K562 (cell line): Measurements from ENCODE around the gene ARHGEF7. TPM values are rescaled to one million over a fixed set of nuclear protein-coding genes. Genes with fewer than 3 reads are reported as not detected.
A peak's percentile ranks its signal among the peaks of the same experiment; 100 is the strongest.
"Not testable (repeated sequence)": the region's sequence is repeated elsewhere in the genome, so short reads cannot be mapped to it uniquely, and the experiment has no call there.

Source experiments
- ATAC-seq: fragments of 200-7000 bp; cut with Tn5 transposase; 3 replicates; pipeline ENCODE4 v1.9.1; 2020; ENCODE audit warnings: moderate library complexity
- BruUV-seq: library from RNA; stranded (reverse); fragments of 400-500 nt; replicated peaks from 2 replicates; lab custom pipeline; 2021; lab: Mats Ljungman, UMichigan
- CTCF ChIA-PET: fragments of 300-600 bp; formaldehyde crosslinking; extraction: SDS; loops from one replicate; lab custom pipeline; 2021; ENCODE audit warnings: low intra/inter-chr PET ratio; lab: Yijun Ruan, JAX
- POLR2A ChIA-PET: fragments of 300-600, 350-650 bp; sonication (Branson Sonifier 250); formaldehyde crosslinking; extraction: SDS; loops from one replicate; lab custom pipeline; 2021; ENCODE audit warnings: antibody characterized with exemption, inconsistent platforms; lab: Yijun Ruan, JAX
- DNase-seq, 4 experiments: peaks; one replicate each; pipeline versions ENCODE4 v3.0.0 to v3.0.0-alpha.2; 2011 to 2018; ENCODE audit warnings: low spot score in 3 of 4, mixed read lengths in 3 of 4; ENCODE audit errors: extremely low read depth in 1 of 4
- FAIRE-seq: peaks from 2 replicates; lab custom pipeline; 2011; peaks lifted over from hg19 to GRCh38; lab: Jason Lieb, UNC
- H2AFZ ChIP-seq: 2 replicates; pipeline ENCODE4 v1.6.0; 2011; ENCODE audit warnings: low read depth, low read length, control low read depth, inconsistent platforms
- H3K27ac ChIP-seq: fragments of 200-600 bp; 3 replicates; pipeline ENCODE4 v1.8.0; 2011; ENCODE audit warnings: low read depth, mild to moderate bottlenecking, control low read depth, inconsistent platforms, low read length, moderate library complexity, mixed read lengths; ENCODE audit errors: extremely low read depth
- H3K27me3 ChIP-seq, 2 experiments: fragments of 300-600 bp in 1 of 2; 2 replicates in 1 of 2; 3 replicates in 1 of 2; pipeline versions ENCODE4 v1.6.0 to v1.8.0; 2011; ENCODE audit warnings: inconsistent platforms in 2 of 2, low read length in 2 of 2, mild to moderate bottlenecking in 1 of 2, mixed read lengths in 1 of 2, moderate library complexity in 1 of 2; ENCODE audit not compliant: control insufficient read depth in 2 of 2, insufficient read depth in 2 of 2
- H3K36me3 ChIP-seq: fragments of 300-600 bp; 3 replicates; pipeline ENCODE4 v1.8.0; 2011; ENCODE audit warnings: mild to moderate bottlenecking, low read length, inconsistent platforms; ENCODE audit not compliant: control insufficient read depth, insufficient read depth
- H3K4me1 ChIP-seq, 2 experiments: fragments of 200-600 bp in 1 of 2; replicated peaks in 1 of 2; 2 replicates in 1 of 2; 3 replicates in 1 of 2; pipeline versions ENCODE4 v1.5.1 to v1.8.0; 2011; ENCODE audit warnings: inconsistent platforms in 2 of 2, low read length in 2 of 2, mild to moderate bottlenecking in 1 of 2, mixed read lengths in 1 of 2, moderate library complexity in 1 of 2; ENCODE audit not compliant: control insufficient read depth in 2 of 2, insufficient read depth in 2 of 2
- H3K4me2 ChIP-seq: 2 replicates; pipeline ENCODE4 v1.6.1; 2011; ENCODE audit warnings: low read length, control low read depth, inconsistent platforms, mixed read lengths; ENCODE audit not compliant: insufficient read depth
- H3K4me3 ChIP-seq: fragments of 200-600 bp; sonication (generic), shearing (Covaris generic); 2 replicates; pipeline ENCODE4 v1.5.1; 2016; ENCODE audit warnings: control low read depth, inconsistent platforms
- H3K79me2 ChIP-seq: fragments of 200-600 bp; 3 replicates; pipeline ENCODE4 v1.8.0; 2011; ENCODE audit warnings: low read length, inconsistent platforms; ENCODE audit not compliant: control insufficient read depth, insufficient read depth
- H3K9ac ChIP-seq, 2 experiments: 2 replicates each; pipeline versions ENCODE4 v1.6.0 to v1.6.1; 2011; ENCODE audit warnings: low read depth in 2 of 2, low read length in 2 of 2, control low read depth in 1 of 2, inconsistent platforms in 1 of 2, mild to moderate bottlenecking in 1 of 2, mixed read lengths in 1 of 2; ENCODE audit not compliant: insufficient read depth in 1 of 2
- H3K9me1 ChIP-seq: one replicate; pipeline ENCODE4 v1.6.0; 2011; ENCODE audit warnings: inconsistent platforms, mild to moderate bottlenecking, low read length, moderate library complexity; ENCODE audit not compliant: control insufficient read depth, insufficient read depth
- H3K9me3 ChIP-seq: replicated peaks from 2 replicates; pipeline ENCODE4 v1.5.1; 2011; ENCODE audit warnings: low read depth, low read length, inconsistent platforms; ENCODE audit not compliant: control insufficient read depth, insufficient read depth
- H4K20me1 ChIP-seq: replicated peaks from 2 replicates; pipeline ENCODE4 v1.6.1; 2011; ENCODE audit warnings: low read length, inconsistent platforms, mixed read lengths; ENCODE audit not compliant: control insufficient read depth, insufficient read depth
- ASH1L ChIP-seq: fragments of 450-650 bp; IDR thresholded peaks from 2 replicates; pipeline ENCODE4 v1.6.1; 2018; ENCODE audit warnings: borderline replicate concordance, mild to moderate bottlenecking, low read depth; ENCODE audit not compliant: partially characterized antibody
- NFYB ChIP-seq: IDR thresholded peaks from 2 replicates; pipeline ENCODE4 v1.6.1; 2011; ENCODE audit warnings: mild to moderate bottlenecking, moderate library complexity; ENCODE audit not compliant: insufficient read length; ENCODE audit errors: extremely low read depth
- WGBS: fragments of 100-300 bp; shearing (Covaris generic); methylation state at CpG from one replicate; pipeline ENCODE4 v1.1.6; 2016; ENCODE audit warnings: low coverage, mixed read lengths; ENCODE audit not compliant: insufficient coverage; ENCODE audit errors: missing lambda C conversion rate; 5-methylcytosine and 5-hydroxymethylcytosine counted together
- in situ Hi-C: fragments of 300-500 bp; cut with MboI; formaldehyde crosslinking; loops from 4 replicates; pipeline ENCODE4 v1.15.0; 2018; ENCODE audit warnings: inconsistent platforms, mixed read lengths
- intact Hi-C: fragments of 100-400 bp; cut with micrococcal nuclease; formaldehyde crosslinking; loops from 2 replicates; pipeline ENCODE4 v1.14.2; 2022
- polyA plus RNA-seq, 8 experiments: library from polyadenylated mRNA; depleted of rRNA in 4 of 8; stranded (reverse) in 5 of 8; unstranded in 3 of 8; fragments of >200 nt; fragmentation: Nextera tagmentation in 2 of 8; fragmentation: Illumina TruSeq in 1 of 8; extraction: Ambion mirVana in 2 of 8; extraction: Trizol in 1 of 8; gene quantifications; 2 replicates each; pipeline versions ENCODE4 v1.2.1 to v1.2.3, GENCODE V29; 2011 to 2014; ENCODE audit warnings: inconsistent platforms in 1 of 8, missing spikeins in 1 of 8
- total RNA-seq, 7 experiments: library from RNA; depleted of rRNA in 6 of 7; stranded (reverse); fragments of >200 nt in 6 of 7; fragmentation: Illumina TruSeq in 2 of 7; extraction: Trizol in 2 of 7; gene quantifications; 2 replicates each; pipeline versions ENCODE4 v1.2.1 to v1.2.3, GENCODE V29; 2011 to 2021; ENCODE audit warnings: low replicate concordance in 1 of 7
- TF ChIP-seq, protein P1 (sequence below): sonication (generic); formaldehyde crosslinking; IDR thresholded peaks from 2 replicates; pipeline ENCODE4 v1.5.0; 2020; ENCODE audit warnings: missing genetic modification reagents

ARHGEF7 gene
- total and polyA plus RNA-seq, 9 of the 15 experiments (the other 6 are each of a cell fraction or from before 2014, with no cell fraction given) = 2.1 to 26.8 (median 17.5) TPM

DNA sequence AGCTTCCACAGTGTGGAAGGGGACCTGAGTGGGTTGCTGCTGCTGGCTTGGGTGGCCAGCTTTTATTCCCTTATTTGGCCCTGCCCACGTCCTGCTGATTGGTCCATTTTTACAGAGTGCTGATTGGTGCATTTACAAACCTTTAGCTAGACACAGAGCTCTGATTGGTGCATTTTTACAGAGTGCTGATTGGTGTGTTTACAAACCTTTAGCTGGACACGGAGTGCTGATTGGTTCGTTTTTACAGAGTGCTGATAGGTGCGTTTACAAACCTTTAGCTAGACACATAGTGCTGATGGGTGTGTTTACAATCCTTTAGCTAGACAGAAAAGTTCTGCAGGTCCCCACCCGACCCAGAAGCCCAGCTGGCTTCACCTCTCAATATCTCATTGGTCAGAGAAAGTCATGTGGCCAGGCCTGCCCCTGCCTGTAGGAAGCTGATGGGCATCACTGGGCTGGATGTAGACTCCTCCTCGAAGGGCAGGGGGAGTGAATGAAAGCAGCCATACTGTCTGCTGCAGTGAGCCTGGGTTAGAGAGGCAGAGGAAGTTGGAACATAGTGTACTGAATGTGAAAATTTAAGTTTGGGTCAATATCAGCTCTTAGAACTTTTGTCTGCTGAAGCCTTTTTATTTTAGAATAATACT lies 83.7 kb downstream of the ARHGEF7 start:
- ATAC-seq, H3K4me3 ChIP-seq, H4K20me1 ChIP-seq, intact Hi-C loops, H2AFZ ChIP-seq, FAIRE-seq, H3K36me3 ChIP-seq, CTCF ChIA-PET, in situ Hi-C loops, H3K27ac ChIP-seq, H3K4me1 ChIP-seq, H3K9me1 ChIP-seq, H3K9ac ChIP-seq, H3K27me3 ChIP-seq, BruUV-seq, H3K9me3 ChIP-seq, DNase-seq, H3K4me2 ChIP-seq: not testable (repeated sequence)
- POLR2A ChIA-PET = interaction anchor here (0.7 to 1.1 kb wide), 2 partner anchors 9 to 24 kb away, joined by 3 to 4 read pairs; no protein-coding TSS in a partner anchor
- TF ChIP-seq ASH1L = peak; percentile 49
- TF ChIP-seq NFYB = peak; percentile 22
- TF ChIP-seq, protein P1, sequence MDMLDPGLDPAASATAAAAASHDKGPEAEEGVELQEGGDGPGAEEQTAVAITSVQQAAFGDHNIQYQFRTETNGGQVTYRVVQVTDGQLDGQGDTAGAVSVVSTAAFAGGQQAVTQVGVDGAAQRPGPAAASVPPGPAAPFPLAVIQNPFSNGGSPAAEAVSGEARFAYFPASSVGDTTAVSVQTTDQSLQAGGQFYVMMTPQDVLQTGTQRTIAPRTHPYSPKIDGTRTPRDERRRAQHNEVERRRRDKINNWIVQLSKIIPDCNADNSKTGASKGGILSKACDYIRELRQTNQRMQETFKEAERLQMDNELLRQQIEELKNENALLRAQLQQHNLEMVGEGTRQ (CRISPR knock-in tag) = 0 out of 2 replicates have a peak, but pooled peaks have one; percentile 22
- H3K79me2 ChIP-seq = peaks cover 29% of the 10 kb centered on the region
- 83% methylated on average over 6 of the region's 6 CpGs for WGBS
